PFSK-1 (cell line): ENCODE results near the gene EIF4B.

Experiments
- FOXP2 ChIP-seq: optimal IDR thresholded peaks from 2 replicates; pipeline ENCODE3; 2011; ENCODE audit warnings: borderline replicate concordance, control low read depth, inconsistent platforms; ENCODE audit not compliant: insufficient read depth; ENCODE audit errors: extremely low read length, extremely low read depth
- POLR2AphosphoS5 ChIP-seq: IDR thresholded peaks from 2 replicates; pipeline ENCODE4 v1.6.1; 2012; ENCODE audit warnings: low read depth, mild to moderate bottlenecking, control low read depth, low read length, moderate library complexity
- REST ChIP-seq, 2 experiments: IDR thresholded peaks; 2 replicates each; pipeline versions ENCODE4 v1.6.1 to v1.8.0; 2011 to 2012; ENCODE audit warnings: low read depth in 2 of 2, low read length in 2 of 2, control low read depth in 1 of 2, inconsistent platforms in 1 of 2, mild to moderate bottlenecking in 1 of 2, moderate library complexity in 1 of 2; ENCODE audit not compliant: insufficient read depth in 1 of 2
- SIN3A ChIP-seq: IDR thresholded peaks from 2 replicates; pipeline ENCODE4 v1.6.1; 2012; ENCODE audit warnings: mild to moderate bottlenecking, low read length, moderate library complexity, borderline replicate concordance; ENCODE audit not compliant: insufficient read depth
- TAF1 ChIP-seq: IDR thresholded peaks from 2 replicates; pipeline ENCODE4 v1.6.1; 2012; ENCODE audit warnings: low read length, control low read depth, borderline replicate concordance; ENCODE audit not compliant: insufficient read depth

The EIF4B gene

DNA sequence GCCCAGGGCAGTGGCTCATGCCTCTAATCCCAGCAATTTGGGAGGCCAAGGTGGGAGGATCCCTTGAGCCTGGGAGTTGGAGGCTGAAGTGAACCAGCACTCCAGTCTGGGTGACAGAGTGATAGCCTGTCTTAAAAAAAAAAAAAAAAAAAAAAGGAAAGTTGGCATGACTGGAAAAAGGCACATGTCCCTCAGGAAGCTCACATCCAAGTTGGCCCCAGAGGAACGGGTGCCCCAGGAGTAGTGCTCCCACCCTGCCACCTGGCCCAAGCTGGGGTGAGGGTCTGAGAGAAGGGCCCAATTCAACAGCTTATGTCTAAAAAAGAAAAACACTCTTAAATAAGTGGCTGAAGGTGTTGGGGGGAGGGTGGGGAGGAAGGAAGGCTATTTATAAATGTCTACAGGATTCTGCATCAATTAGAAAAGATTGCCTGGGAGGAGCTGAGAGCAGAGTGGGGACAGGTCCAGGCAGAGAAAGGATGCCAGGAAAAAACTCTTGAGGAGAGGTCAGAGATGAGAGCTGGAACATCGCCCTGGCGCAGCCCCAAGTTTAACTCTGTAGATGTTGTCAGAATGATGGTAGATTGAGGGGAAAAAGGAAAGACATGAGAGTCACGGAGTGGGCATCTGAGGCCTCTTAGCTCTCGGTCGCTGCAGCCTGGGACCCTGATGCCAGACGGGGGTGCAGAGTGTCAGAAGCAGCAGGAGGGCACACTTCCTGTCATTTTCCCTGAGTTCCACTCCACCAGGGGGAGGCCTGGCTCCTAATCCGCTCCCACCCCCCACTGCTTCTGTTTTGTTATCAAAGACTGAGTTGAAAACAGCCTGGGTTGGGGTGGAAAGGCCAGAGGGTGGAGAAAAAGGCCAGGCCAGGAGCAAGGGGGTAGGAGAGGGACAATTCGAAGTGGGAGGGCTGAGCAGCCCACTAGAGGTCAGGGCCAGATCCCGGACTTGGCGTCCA is 65.6 kb downstream of the EIF4B start:
- TF ChIP-seq TAF1 (no peak), POLR2AphosphoS5 (no peak), FOXP2 (no peak), SIN3A (no peak), REST (IDR thresholded peaks at IDR 0.05; ENCODE audit: insufficient read depth in 1 of 2, low read depth in 2 of 2, low read length in 2 of 2) (no peak)

DNA sequence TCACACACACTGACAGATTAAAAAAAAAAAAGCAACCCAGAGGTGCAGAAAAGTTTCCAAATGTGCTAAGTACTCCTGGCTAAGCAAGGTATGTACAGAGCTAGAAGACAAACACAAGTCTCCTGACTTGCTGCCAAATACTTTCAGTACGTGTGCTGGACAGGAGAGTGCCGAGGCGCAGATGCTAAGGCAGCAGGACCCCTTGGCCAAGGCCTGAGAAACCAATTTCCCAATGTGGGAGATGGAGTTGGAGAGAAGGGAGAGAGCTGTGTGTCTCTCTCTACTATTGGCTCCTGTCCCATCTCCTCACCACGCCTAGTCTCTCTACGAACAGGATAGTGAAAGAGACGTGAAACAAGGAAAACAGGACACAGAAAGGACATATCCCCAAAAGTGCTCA is 67.6 kb downstream of the EIF4B start:
- TF ChIP-seq POLR2AphosphoS5 = no peak
- TF ChIP-seq FOXP2 = no peak
- TF ChIP-seq TAF1 = no peak
- no peak for TF ChIP-seq SIN3A
- no peak for TF ChIP-seq REST (IDR thresholded peaks at IDR 0.05; ENCODE audit: insufficient read depth in 1 of 2, low read depth in 2 of 2, low read length in 2 of 2)

DNA sequence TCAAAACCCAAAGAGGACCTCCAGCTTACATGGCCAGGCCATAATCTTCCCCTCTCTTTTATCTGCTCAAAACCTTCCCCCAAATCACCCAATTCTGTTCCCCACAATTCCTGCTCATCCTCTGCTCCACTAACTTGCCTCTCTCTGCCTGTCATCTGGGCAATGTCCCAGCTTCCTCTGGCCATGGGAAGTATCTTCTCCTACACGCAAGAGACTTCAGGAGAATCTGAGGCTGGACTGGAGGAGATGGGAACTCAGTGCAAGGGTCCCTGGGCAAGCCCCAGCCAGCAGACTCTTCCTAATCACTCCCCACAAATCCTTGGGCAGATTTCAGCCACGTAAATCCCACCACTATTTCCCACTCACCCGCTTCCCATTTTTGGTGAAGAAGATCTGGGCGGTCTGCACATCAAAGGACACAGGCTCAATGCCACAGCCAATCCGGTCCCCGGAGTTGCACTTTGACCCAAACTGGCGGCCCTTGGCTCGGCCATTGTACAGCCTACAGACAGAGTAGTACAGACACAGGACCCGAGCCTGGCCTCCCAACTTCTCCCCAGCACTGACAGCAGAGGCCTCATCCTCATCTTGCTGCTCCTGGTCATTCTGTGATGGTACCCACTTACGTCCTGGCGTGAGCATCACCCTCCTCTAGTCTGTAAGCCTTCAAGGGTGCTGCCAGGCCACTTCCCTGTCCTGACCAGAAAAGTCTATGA is 68.2 kb downstream of the EIF4B start:
- no peak for TF ChIP-seq REST (IDR thresholded peaks at IDR 0.05; ENCODE audit: insufficient read depth in 1 of 2, low read depth in 2 of 2, low read length in 2 of 2)
- no peak for TF ChIP-seq SIN3A
- no peak for TF ChIP-seq POLR2AphosphoS5
- TF ChIP-seq FOXP2 = no peak

GRCh38 chr12:53074999-53075370 is 68.7 kb downstream of the EIF4B start:
- TF ChIP-seq FOXP2 (no peak), REST (IDR thresholded peaks at IDR 0.05; ENCODE audit: insufficient read depth in 1 of 2, low read depth in 2 of 2, low read length in 2 of 2) (no peak), TAF1 (no peak), SIN3A (no peak), POLR2AphosphoS5 (no peak)

GRCh38 chr12:53076461-53076860 is 70.2 kb downstream of the EIF4B start:
- no peak for TF ChIP-seq POLR2AphosphoS5
